Fibroblast of pulmonary artery (primary cell): ENCODE data around the gene IL1RAPL1.

Experiments
- DNase-seq: peaks from one replicate; pipeline ENCODE4 v3.0.0-alpha.2; 2010; ENCODE audit warnings: low read depth
- H3K4me3 ChIP-seq: replicated peaks from 2 replicates; pipeline ENCODE4 v1.5.1; 2011; ENCODE audit warnings: low read depth, mild to moderate bottlenecking, control low read depth, low read length, moderate library complexity
- TF ChIP-seq, protein P1 (sequence below): IDR thresholded peaks from 2 replicates; pipeline ENCODE4 v1.5.1; 2011; ENCODE audit warnings: mild to moderate bottlenecking, control low read depth, low read length, inconsistent platforms; ENCODE audit errors: missing control alignments

The IL1RAPL1 gene

DNA sequence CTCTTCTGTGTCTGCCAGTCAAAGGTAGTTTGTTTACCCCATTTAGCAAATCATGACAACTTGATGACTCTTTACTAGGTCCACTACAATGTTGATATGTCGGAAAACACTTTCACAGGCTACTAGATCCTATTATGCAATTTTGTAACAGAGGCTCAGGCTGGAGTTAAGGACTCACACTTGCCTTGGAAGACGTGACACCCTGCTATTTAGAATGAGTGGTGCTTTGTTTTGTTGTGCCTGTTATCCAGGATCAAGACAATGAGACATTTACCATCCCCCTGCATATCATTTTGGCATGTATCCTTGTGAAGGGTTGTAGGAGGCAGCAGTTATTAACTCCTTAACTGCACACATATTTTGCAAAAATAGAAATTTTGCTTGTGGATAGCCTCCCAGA lies 263.7 kb downstream of the IL1RAPL1 start:
- H3K4me3 ChIP-seq = no peak overlapping the region
- no peak for DNase-seq
- TF ChIP-seq, protein P1, sequence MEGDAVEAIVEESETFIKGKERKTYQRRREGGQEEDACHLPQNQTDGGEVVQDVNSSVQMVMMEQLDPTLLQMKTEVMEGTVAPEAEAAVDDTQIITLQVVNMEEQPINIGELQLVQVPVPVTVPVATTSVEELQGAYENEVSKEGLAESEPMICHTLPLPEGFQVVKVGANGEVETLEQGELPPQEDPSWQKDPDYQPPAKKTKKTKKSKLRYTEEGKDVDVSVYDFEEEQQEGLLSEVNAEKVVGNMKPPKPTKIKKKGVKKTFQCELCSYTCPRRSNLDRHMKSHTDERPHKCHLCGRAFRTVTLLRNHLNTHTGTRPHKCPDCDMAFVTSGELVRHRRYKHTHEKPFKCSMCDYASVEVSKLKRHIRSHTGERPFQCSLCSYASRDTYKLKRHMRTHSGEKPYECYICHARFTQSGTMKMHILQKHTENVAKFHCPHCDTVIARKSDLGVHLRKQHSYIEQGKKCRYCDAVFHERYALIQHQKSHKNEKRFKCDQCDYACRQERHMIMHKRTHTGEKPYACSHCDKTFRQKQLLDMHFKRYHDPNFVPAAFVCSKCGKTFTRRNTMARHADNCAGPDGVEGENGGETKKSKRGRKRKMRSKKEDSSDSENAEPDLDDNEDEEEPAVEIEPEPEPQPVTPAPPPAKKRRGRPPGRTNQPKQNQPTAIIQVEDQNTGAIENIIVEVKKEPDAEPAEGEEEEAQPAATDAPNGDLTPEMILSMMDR = no peak

DNA sequence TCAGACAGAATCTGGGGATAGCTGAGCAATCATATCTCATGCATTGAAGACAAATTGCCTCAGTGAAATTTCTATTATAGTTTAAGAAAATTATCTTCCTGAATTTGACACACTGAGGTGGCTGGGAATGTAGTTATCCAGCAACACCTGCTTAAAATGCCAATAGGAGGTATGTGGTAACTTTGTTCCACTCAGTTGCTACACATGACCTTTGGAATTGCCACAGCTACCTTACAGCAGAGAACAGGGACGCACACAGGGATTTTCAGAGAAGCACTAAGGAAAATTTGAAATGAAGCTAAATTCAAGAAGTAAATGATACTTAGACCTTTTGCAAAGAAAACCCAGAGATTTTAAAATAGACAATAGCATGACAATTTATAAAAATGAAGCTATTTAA lies 264.6 kb downstream of the IL1RAPL1 start:
- TF ChIP-seq, protein P1 = no peak
- DNase-seq = no peak
- no peak overlapping the region for H3K4me3 ChIP-seq

DNA sequence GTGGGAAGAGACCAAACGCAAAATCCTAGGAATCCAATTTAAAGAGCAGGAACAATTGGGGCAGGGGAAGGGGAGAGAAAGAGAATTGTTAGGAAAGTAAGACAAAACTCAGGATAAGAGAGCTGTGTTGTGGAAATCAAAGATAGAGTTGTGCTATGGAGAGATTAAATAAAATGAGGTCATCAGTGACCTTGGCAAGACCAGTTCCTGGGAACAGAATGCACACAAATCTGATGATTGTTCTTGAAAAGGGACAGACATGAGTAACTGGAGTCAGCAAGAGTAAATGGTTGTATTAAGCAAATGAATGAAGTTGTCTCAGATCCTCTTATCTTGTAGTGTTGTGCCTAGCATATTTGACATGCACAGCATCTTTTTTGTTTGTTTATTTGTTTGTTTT lies 267.4 kb downstream of the IL1RAPL1 start:
- no peak overlapping the region for H3K4me3 ChIP-seq
- TF ChIP-seq, protein P1 = no peak
- DNase-seq = peak; percentile 35

DNA sequence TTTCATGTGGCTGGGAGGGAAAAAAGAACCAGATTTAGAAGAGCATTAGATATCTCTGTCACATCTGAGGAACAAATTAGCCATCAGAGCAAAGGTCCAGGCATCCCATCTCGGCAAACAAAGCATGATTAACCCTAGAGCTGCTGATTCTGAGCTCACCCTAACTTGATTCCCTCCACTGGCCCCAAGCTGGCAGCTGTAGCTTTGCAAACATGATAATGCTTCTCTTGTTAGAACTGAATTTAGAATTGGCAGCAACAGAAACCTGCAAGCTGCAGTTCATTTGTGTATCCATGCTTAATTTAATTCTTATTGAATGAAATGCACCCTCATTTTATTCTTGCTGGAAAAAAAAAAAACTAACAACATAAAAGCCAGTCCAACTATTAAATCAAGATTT lies 289.2 kb downstream of the IL1RAPL1 start:
- no peak overlapping the region for H3K4me3 ChIP-seq
- TF ChIP-seq, protein P1 = no peak
- DNase-seq = no peak

DNA sequence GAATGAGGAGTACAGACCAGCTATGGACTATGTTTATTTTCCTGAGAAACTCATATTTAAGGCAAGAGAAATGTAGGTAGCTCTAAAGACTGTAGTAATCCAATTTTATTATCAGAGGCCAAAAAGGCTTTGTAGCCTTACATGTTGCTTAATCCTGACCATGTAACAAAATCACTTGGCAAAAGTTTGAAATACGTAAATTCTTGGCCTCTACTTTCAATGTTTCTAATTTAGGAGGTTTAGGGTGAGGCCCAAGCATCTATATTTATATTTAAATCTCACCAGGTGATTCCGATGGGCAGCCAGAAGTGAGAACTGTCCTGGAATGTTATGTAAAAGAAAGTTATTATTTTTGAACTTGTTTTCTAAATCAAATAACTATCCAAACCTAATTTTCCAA lies 289.7 kb downstream of the IL1RAPL1 start:
- TF ChIP-seq, protein P1 = no peak
- H3K4me3 ChIP-seq = no peak overlapping the region
- DNase-seq = no peak

DNA sequence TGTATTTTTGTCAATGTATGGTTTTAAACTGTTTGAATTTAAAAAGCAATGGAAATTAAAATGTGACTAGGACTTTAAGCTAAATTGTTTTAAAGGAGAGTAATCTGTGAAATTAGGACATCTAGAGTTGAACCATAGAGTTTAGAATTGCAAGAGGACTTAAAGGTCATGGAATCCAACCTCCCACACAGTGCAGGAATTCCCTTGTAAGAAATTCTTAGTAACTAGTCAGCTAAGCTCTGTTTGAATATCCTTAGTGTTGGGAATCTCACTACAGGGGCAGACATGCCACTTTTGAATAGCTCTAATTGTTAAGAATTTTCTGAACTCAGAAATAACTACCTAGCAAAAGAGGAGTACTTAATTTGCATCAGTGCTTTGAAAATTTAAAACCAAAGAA lies 292.9 kb downstream of the IL1RAPL1 start:
- TF ChIP-seq, protein P1 = no peak
- no peak overlapping the region for H3K4me3 ChIP-seq
- DNase-seq = peak; percentile 76

DNA sequence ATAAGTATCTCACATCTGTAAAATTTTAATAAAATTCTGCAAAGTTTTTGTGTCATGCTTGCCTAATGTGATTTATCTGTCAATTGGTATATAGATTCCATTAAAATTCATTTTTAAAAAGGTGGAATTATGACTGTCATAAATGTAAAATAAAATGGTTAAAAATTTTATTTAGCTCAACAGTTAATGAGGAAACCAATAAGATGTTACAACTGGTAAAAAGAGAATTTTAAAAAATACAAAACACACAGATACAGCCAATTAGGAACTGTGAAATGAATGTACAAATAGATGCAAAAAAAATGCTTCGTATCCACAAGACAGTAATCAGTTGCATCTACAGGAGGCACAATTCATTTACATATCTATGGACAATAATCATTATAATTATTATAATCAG lies 297.6 kb downstream of the IL1RAPL1 start:
- TF ChIP-seq, protein P1 = no peak
- H3K4me3 ChIP-seq = no peak overlapping the region
- DNase-seq = no peak
